HAP-1 (cell line): Measurements from ENCODE around the gene FBXO36.
"Not testable (repeated sequence)": the region's sequence is repeated elsewhere in the genome, so short reads cannot be mapped to it uniquely, and the experiment has no call there.

Source experiments
- DNase-seq, 2 experiments: peaks; one replicate each; pipeline ENCODE4 v3.0.0-alpha.2; 2016 to 2020; ENCODE audit warnings: low spot score in 2 of 2
- H3K27me3 ChIP-seq: fragments of 250-450 bp; sonication (Bioruptor Pico); 2 replicates; pipeline ENCODE4 v1.5.1; 2020; ENCODE audit warnings: low read depth, mild to moderate bottlenecking, moderate library complexity
- H3K36me3 ChIP-seq: fragments of 250-450 bp; sonication (Bioruptor Pico); replicated peaks from 2 replicates; pipeline ENCODE4 v1.5.1; 2020; ENCODE audit warnings: mild to moderate bottlenecking
- H3K4me1 ChIP-seq: fragments of 250-450 bp; sonication (Bioruptor Pico); 2 replicates; pipeline ENCODE4 v1.5.1; 2020; ENCODE audit warnings: mild to moderate bottlenecking
- H3K4me3 ChIP-seq: fragments of 250-450 bp; sonication (Bioruptor Pico); 2 replicates; pipeline ENCODE4 v1.5.1; 2020; ENCODE audit warnings: mild to moderate bottlenecking, moderate library complexity
- H3K9me3 ChIP-seq: fragments of 250-450 bp; sonication (Bioruptor Pico); 2 replicates; pipeline ENCODE4 v1.5.1; 2020; ENCODE audit warnings: mild to moderate bottlenecking, moderate library complexity
- in situ Hi-C: fragments of 300-500 bp; cut with MboI; formaldehyde crosslinking; loops from 3 replicates; pipeline ENCODE4 v1.14.3; 2020; ENCODE audit warnings: low sequenced_read_pairs, inconsistent platforms, mixed read lengths

FBXO36 gene

DNA sequence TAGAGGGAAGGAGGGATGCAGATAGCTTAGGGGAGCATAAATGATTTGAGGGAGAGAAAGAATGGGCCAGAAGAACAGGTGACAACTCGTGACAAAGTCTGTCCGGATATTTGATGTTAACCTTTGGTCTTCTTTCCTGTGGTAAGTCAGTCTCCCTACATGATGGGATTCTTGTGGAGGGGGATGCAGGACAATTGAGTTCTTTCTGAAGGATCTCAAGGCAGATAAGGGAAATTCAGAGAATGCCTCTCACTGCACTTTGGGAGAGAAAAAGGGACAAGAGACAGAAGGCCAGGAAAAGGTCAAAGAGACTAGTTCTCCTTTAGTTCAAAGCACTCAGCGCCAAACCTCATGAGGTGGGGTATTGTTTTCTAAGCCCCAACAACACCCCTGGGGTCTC, 34.2 kb downstream of the FBXO36 start:
- Histone ChIP-seq H3K27me3 (no peaks in the 10 kb centered on the region), H3K36me3 (no peaks in the 10 kb centered on the region), H3K4me3 (no peak overlapping the region), H3K4me1 (no peaks in the 10 kb centered on the region), H3K9me3 (no peaks in the 10 kb centered on the region)
- DNase-seq, result no peak
- in situ Hi-C loops, result no loop called here

DNA sequence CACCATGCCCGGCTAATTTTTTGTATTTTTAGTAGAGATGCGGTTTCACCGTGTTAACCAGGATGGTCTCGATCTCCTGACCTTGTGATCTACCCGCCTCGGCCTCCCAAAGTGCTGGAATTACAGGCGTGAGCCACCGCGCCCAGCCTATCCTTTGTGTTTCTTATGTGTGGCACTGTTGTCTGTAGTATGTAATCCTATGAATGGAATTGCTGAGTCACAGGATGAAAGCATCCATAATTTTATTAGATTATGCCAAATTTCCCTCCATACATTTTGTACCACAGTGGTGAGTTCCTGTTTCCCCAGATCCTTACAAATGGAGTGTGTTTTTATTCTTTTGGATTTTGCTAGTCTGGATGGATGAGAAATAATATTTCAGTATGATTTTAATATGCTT, 41.3 kb downstream of the FBXO36 start:
- H3K36me3 ChIP-seq, H3K9me3 ChIP-seq, H3K4me1 ChIP-seq, DNase-seq, H3K27me3 ChIP-seq, in situ Hi-C loops, H3K4me3 ChIP-seq: not testable (repeated sequence)

GRCh38 chr2:229969921-229970320, 47.6 kb downstream of the FBXO36 start:
- Histone ChIP-seq H3K36me3 (no peaks in the 10 kb centered on the region), H3K9me3 (no peaks in the 10 kb centered on the region), H3K4me1 (no peaks in the 10 kb centered on the region), H3K27me3 (no peaks in the 10 kb centered on the region), H3K4me3 (no peak overlapping the region)
- no peak for DNase-seq
- in situ Hi-C loops, result no loop called here

DNA sequence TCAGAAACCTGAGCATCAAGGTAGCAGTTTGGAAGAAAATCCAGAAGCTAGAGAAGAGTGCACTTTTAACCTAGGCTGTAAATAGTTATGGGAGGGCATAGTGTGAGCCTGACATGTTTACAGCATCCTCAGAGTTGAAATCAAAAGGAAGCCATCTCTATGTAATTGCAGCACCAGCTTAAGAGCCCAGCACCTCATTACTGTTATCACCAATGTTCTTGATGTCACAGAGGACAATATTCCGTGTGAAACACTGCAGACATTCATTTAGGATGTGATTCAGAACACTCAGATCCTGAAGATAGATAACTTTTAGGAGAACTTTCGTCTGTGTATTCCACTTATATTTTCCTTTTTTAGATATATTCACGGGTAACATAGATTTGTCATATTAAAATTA, 48.1 kb downstream of the FBXO36 start:
- Histone ChIP-seq H3K27me3 (no peaks in the 10 kb centered on the region), H3K4me1 (no peaks in the 10 kb centered on the region), H3K4me3 (no peak overlapping the region), H3K36me3 (no peaks in the 10 kb centered on the region), H3K9me3 (no peaks in the 10 kb centered on the region)
- in situ Hi-C loops, result no loop called here
- no peak for DNase-seq

- Histone ChIP-seq H3K4me3 (no peak overlapping the region), H3K4me1 (no peaks in the 10 kb centered on the region), H3K9me3 (no peaks in the 10 kb centered on the region), H3K36me3 (no peaks in the 10 kb centered on the region), H3K27me3 (no peaks in the 10 kb centered on the region)
- in situ Hi-C loops, result no loop called here
- DNase-seq, result no peak
These were observed 49.0 kb downstream of the FBXO36 start for GRCh38 chr2:229971298-229971790.

GRCh38 chr2:229974266-229974665, 52.0 kb downstream of the FBXO36 start:
- DNase-seq, result no peak

DNA sequence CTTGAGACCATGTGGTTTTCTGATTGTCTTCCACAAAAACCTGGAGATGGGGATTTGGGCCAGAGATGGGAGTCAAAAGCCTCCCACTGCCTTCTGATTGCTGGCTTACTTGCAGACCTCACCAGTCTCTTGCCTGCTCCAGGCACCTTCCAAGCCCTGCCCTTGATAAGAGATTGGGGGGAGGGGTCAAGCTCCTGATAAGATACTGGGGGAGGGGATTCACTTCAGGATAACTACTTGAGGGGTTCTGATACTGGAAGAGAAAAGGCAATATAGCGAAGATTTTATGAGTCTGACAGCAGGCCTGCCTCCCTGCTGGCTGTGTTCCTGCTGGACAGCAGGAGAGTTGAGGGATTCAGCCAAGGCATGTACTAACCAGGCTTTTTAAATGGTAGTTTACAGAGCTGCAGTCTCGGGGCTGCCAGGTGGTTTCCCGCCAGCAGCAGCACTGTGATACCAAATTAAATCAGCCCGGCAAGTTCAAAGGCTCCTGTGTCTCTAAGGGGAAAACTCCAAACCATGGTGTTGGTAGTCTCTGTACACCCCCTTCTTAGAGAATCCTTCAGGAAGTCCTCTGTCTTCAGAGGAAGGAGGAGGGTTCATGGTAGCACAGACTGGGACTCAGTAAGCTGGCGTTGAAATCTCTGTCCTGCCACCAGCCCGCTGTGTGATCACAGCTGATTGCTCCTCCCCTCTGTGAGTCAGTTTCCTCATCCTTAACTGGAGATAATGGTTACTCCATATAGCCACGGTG, 58.3 kb downstream of the FBXO36 start:
- no peaks in the 10 kb centered on the region for H3K4me1 ChIP-seq
- in situ Hi-C loops, result no loop called here
- no peak overlapping the region for H3K4me3 ChIP-seq
- DNase-seq, result no peak
- no peaks in the 10 kb centered on the region for H3K9me3 ChIP-seq
- H3K36me3 ChIP-seq, result no peaks in the 10 kb centered on the region
- H3K27me3 ChIP-seq, result no peaks in the 10 kb centered on the region

More at GRCh38 chr2:229974266-229974665, 52.0 kb downstream of the FBXO36 start:
- Histone ChIP-seq H3K36me3 (no peaks in the 10 kb centered on the region), H3K27me3 (no peaks in the 10 kb centered on the region), H3K9me3 (no peaks in the 10 kb centered on the region), H3K4me1 (no peaks in the 10 kb centered on the region), H3K4me3 (no peak overlapping the region)
- in situ Hi-C loops, result no loop called here

DNA sequence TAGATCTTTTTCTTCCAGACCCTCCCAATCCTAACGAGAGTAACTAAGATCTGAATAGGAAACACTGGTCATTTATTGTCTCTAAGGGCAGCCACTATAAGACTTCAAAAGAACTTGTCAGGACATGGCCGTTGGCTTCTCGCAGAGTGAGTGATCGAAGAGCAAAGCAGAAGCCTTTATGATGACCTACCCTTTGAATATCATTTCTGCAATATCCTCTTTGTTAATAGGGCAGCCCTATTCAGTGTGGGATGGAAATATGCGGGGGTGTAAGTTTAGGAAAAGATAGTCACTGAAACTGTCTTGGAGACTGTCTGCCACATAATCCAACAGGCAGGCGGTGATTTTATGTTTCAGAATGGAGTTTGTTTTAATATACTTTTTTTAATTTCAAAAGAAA, 70.9 kb downstream of the FBXO36 start:
- Histone ChIP-seq H3K4me1 (no peaks in the 10 kb centered on the region), H3K9me3 (no peaks in the 10 kb centered on the region), H3K36me3 (no peaks in the 10 kb centered on the region), H3K4me3 (no peak overlapping the region), H3K27me3 (no peaks in the 10 kb centered on the region)
- in situ Hi-C loops, result no loop called here
- DNase-seq, result no peak

- Histone ChIP-seq H3K9me3 (no peaks in the 10 kb centered on the region), H3K36me3 (no peaks in the 10 kb centered on the region), H3K27me3 (no peaks in the 10 kb centered on the region), H3K4me3 (no peak overlapping the region), H3K4me1 (no peaks in the 10 kb centered on the region)
- no peak for DNase-seq
- in situ Hi-C loops, result no loop called here
These were observed 74.0 kb downstream of the FBXO36 start for GRCh38 chr2:229996320-229996719.

DNA sequence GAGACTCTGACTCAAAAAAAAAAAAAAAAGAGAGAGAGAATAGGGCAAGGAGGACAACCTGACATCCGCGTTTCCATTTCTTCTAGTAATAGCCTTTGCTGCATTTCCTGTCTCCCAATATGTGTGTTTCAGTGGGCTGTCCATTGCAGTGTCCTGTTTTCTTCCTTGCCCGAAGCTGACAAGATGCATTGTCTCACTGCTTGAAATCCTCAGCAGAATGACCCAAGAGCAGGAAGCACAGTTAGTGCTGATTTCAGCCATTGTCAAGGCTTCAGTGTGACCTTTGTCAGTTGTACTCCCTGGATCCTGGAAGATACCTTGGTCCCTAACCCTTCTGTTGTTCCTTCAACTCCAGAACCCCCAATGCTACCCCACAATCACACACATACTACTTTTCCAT, 75.3 kb downstream of the FBXO36 start:
- H3K36me3 ChIP-seq, result no peaks in the 10 kb centered on the region
- no peaks in the 10 kb centered on the region for H3K4me1 ChIP-seq
- no peaks in the 10 kb centered on the region for H3K27me3 ChIP-seq
- in situ Hi-C loops, result no loop called here
- H3K4me3 ChIP-seq, result no peak overlapping the region
- H3K9me3 ChIP-seq, result no peaks in the 10 kb centered on the region
- DNase-seq, result no peak

- Histone ChIP-seq H3K4me1 (no peaks in the 10 kb centered on the region), H3K36me3 (no peaks in the 10 kb centered on the region), H3K4me3 (no peak overlapping the region), H3K9me3 (no peaks in the 10 kb centered on the region), H3K27me3 (no peaks in the 10 kb centered on the region)
- no peak for DNase-seq
- in situ Hi-C loops, result loop anchor here (10.0 kb wide), 1 partner anchor 165 kb away; no protein-coding TSS in a partner anchor
These were observed 78.0 kb downstream of the FBXO36 start for GRCh38 chr2:230000118-230000841.

GRCh38 chr2:230007931-230008707, 85.8 kb downstream of the FBXO36 start:
- no peak overlapping the region for H3K4me3 ChIP-seq
- no peaks in the 10 kb centered on the region for H3K9me3 ChIP-seq
- H3K36me3 ChIP-seq, result no peaks in the 10 kb centered on the region
- DNase-seq, result peak; percentile 54 to 86
- H3K4me1 ChIP-seq, result peaks cover 6% of the 10 kb centered on the region; the same call in 1 of the 2 replicates
- in situ Hi-C loops, result loop anchor here (5.0 to 10.0 kb wide), 2 partner anchors 157 to 604 kb away; no protein-coding TSS in a partner anchor
- no peaks in the 10 kb centered on the region for H3K27me3 ChIP-seq

DNA sequence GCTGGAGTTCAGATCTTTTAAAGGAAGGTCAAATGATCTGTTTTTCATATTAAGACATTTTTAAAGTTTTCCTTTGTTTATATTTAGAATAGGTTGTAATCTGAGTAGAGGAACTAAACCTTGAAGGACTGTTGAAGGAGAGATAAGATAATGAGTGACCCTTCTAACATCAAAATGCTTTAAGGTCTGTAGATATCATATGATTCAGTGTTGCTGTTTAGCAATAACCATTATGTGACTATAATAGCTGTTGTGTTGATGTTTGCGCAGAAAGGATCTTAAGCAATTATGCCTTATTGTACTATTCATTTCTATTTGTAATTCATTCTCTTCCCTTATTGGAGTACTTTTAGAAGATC, 86.4 kb downstream of the FBXO36 start:
- in situ Hi-C loops, result loop anchor here (5.0 to 10.0 kb wide), 2 partner anchors 156 to 604 kb away; no protein-coding TSS in a partner anchor
- Histone ChIP-seq H3K4me3 (no peak overlapping the region), H3K27me3 (no peaks in the 10 kb centered on the region), H3K4me1 (peaks cover 6% of the 10 kb centered on the region; the same call in 1 of the 2 replicates), H3K9me3 (no peaks in the 10 kb centered on the region), H3K36me3 (no peaks in the 10 kb centered on the region)
- no peak for DNase-seq
